LNCaP clone FGC (cell line): ENCODE data around the gene PLAU.

ENCODE experiments used
- DNase-seq: peaks from one replicate; pipeline ENCODE4 v3.0.0-alpha.2; 2011; ENCODE audit warnings: low read depth
- H3K4me3 ChIP-seq: 2 replicates; pipeline ENCODE4 v1.5.1; 2011; ENCODE audit warnings: mild to moderate bottlenecking, low read depth, low read length, control low read depth
- TF ChIP-seq, protein P1 (sequence below): IDR thresholded peaks from 2 replicates; pipeline ENCODE4 v1.5.1; 2012; ENCODE audit warnings: mild to moderate bottlenecking; ENCODE audit not compliant: control insufficient read depth, insufficient read depth; ENCODE audit errors: extremely low read depth

PLAU gene

DNA sequence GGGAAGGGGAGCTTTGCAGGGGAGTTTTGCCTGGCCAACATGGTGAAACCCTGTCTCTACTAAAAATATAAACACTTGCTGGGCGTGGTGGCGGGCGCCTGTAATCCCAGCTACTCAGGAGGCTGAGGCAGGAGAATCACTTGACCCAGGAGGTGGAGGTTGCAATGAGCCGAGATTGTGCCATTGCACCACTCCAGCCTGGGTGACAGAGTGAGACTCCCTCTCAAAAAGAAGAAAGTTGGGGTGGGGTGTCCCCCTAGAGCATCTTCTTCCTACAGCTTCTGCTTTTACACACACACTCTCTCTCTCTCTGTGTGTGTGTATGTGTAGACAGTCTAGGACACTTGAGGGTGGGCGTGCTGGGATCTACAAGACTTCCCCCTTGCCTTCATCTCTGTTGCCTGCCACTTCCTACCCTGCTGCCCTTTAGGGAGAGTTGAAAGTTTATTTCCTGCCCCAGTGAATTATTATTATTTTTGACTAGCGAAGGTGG is 21.7 kb downstream of the PLAU start:
- DNase-seq, result no peak

DNA sequence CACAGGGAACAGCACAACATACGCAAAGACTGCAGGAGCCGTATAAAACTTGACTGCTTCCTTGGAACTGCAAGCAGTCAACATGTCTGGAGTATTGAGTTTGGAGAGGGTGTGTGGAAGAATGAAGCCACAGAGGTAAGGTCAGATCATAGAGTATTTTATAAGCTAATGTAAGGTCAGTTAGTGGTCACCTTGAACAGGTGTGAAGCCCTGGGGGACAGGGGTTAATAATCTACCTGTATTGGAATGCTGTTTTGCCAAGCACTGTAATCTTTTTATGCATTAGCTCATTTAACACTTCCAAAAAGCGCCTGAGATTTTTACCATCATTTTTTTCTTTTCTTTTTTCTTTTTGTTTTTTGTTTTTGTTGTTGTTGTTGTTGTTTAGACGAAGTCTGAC is 23.1 kb downstream of the PLAU start:
- TF ChIP-seq, protein P1, sequence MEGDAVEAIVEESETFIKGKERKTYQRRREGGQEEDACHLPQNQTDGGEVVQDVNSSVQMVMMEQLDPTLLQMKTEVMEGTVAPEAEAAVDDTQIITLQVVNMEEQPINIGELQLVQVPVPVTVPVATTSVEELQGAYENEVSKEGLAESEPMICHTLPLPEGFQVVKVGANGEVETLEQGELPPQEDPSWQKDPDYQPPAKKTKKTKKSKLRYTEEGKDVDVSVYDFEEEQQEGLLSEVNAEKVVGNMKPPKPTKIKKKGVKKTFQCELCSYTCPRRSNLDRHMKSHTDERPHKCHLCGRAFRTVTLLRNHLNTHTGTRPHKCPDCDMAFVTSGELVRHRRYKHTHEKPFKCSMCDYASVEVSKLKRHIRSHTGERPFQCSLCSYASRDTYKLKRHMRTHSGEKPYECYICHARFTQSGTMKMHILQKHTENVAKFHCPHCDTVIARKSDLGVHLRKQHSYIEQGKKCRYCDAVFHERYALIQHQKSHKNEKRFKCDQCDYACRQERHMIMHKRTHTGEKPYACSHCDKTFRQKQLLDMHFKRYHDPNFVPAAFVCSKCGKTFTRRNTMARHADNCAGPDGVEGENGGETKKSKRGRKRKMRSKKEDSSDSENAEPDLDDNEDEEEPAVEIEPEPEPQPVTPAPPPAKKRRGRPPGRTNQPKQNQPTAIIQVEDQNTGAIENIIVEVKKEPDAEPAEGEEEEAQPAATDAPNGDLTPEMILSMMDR, result no peak
- H3K4me3 ChIP-seq, result no peak overlapping the region
- DNase-seq, result no peak

More for the DNA sequence above, 21.7 kb downstream of the PLAU start:
- no peak overlapping the region for H3K4me3 ChIP-seq
- TF ChIP-seq, protein P1, result no peak

DNA sequence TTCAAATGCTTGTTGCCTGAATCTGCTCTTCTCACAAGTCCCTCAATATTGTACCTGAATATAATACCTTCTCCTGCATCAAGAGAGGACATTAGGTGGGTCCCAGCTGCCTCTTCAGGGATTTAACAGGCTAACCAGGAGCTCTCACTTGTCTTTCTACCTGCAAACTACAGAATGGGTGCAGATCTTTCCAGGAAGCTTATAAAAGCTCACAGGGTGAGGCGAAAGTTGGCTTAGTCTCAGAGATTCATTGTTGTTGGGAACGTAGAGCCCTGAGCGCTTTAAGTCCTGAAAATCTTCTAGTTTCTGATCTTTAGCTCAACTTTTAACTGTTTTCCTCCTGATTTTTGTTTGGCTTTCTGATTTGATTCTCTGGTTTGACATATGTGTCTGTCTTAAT is 25.0 kb downstream of the PLAU start:
- TF ChIP-seq, protein P1, result no peak
- no peak overlapping the region for H3K4me3 ChIP-seq
- DNase-seq, result no peak

DNA sequence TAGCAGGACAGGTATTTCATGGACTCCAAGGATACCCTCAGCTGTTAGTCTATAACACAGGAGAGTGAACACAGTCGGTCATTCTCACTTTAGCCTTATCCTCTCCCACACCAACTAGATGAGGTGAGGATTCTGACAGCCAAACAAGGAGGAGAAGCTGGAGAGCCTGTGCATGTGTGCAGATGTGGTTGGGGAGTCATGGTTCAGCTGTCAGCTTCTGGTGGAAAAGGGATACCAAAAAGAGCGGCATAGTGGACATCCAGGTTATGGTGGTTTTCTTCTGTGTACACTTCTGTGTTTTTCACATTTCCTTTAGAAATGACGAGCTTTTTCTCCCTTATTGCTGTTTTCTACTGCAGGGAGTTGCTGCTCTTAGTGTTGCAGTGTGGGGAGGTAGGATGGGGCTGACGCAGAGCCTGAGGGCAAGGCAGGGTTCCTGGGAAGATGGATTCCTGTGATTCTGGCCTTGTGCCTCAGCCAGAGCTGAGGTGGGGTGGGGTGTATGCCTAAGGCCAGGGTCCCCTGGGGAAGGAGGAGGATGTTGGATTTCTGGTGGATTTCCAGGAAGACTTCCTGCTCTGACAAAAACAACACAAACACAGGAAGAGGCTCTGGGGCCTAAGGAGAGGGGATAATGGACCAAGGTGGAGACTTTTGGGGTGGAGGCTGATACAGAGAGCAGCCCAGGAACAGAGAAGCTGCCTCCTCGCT is 26.6 kb downstream of the PLAU start:
- DNase-seq, result no peak
- TF ChIP-seq, protein P1, result no peak
- no peak overlapping the region for H3K4me3 ChIP-seq

DNA sequence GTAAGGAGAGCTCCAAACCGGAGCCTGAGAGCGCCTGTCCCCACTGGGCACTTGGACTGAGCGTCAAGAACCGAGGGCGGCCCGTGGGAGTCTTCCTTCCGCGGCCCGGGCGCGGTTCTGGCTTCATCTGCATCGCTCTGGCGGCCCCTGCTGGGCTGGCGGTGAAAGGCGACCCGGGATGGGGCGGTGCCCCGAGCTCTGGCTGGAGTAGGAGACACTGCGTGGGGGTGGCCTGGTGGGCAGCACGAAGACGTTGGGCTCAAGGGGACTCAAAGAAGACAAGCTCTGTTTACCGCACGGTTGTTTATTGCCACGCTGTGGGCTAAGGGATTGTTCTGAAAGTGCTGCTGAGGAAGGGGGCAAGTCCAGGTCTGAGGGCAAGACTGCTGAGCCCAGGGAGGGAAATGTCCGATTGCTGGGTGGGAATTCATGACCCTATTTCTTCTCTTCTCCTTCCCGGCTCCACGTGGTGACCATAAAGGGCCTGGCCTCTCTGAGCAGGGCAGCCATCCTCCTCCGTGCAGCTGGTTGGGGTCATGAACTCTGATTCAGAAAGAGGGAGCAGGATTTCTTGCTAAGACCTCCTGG is 29.8 kb downstream of the PLAU start:
- no peak for DNase-seq

DNA sequence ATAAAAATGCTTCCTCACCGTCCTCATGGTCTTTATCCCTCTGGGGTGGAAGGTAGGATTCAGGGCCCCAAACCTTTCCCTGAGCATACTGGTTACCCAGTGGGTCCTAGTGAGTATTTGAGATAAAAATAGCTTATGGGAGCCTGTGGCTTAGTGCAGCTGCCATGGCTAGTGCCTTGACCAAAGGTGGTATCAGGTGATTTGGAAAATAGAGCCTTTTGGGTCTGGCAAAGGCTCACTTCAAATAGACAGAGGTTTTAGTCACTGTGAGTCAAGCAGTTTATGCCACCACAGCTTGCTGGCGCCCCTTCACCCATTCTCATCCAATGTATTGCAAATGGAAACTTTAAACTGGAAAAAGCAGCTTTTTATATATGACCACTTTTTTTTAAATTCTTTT is 30.4 kb downstream of the PLAU start:
- H3K4me3 ChIP-seq, result no peak overlapping the region
- no peak for DNase-seq
- TF ChIP-seq, protein P1, result no peak

More for the DNA sequence above, 29.8 kb downstream of the PLAU start:
- H3K4me3 ChIP-seq, result no peak overlapping the region
- TF ChIP-seq, protein P1, result peak; percentile 94
